SKM-1 (cell line): ENCODE results near the gene ULK3.

Source experiments
- DNase-seq: peaks from one replicate; lab custom pipeline; 2025; ENCODE audit not compliant: unreplicated experiment; lab: John Stamatoyannopoulos, UW

The ULK3 gene

DNA sequence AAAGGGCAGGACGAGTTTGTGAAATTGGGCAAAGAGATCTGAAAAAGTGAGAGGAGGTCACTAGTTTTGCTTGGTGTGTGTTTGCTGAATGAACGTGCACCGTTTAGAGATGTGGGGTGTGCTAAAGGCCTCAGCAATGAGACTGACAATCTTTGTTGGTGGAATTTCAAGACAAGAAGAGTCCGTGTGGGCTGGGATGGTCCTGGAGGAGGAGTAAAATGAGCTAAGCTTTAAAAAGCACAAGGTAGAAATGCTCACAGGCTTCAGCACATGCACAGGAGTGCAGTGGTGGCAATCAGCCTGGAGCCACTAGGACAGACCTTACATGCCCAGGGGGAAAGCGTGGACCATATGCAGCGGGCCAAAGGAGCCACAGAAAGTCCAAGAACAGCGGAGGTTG is 18.0 kb downstream of the ULK3 start:
- DNase-seq = no peak

DNA sequence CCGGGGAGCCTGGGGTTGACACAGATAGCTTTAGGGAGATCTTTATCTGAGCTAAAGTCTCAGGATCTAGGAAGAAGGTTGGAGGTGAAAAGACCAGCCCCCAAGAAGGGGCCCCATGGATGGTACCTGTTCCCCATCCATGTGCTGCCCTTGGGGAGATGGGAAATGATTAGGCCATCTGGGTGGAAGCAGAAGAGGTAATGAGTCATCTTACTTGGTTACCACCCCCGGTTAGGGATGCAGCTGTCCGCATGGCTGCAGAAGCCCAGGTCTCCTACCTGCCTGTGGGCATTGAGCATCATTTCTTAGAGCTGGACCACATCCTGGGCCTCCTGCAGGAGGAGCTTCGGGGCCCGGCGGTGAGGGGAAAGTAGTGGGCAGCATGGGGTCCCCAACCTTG is 19.6 kb downstream of the ULK3 start:
- DNase-seq = no peak

DNA sequence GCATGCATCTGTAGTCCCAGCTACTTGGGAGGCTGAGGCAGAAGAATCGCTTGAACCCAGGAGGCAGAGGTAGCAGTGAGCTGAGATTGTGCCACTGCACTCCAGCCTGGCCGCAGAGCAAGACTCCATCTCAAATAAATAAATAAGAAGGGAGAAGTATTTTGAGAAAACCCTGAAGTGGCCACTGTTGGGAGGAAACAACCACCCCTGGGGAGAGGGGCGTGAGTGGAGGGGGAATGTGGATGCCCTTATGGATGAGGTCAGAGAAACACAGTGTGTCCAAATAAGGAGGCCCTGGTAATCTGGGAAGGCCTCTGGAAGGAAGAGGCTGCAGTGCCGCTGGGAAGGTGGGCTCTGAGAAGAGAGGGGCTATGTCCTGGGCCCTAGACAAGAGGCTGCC is 20.7 kb downstream of the ULK3 start:
- DNase-seq = no peak

DNA sequence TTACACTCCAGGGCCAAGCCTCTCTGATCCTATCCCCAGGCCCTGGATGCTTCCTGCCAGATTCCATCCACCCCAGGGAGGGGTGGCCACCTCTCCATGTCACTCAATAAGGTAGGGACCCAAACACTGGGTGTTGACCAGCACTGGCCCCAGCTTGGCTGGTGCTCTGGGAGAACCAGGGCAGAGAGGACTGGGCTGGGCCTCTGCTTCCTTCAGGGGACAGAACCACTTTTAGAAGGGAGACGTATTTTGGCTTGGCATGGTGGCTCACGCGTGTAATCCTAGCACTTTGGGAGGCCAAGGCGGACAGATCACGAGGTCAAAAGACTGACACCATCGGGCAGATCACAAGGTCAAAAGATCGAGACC is 21.2 kb downstream of the ULK3 start:
- no peak for DNase-seq

DNA sequence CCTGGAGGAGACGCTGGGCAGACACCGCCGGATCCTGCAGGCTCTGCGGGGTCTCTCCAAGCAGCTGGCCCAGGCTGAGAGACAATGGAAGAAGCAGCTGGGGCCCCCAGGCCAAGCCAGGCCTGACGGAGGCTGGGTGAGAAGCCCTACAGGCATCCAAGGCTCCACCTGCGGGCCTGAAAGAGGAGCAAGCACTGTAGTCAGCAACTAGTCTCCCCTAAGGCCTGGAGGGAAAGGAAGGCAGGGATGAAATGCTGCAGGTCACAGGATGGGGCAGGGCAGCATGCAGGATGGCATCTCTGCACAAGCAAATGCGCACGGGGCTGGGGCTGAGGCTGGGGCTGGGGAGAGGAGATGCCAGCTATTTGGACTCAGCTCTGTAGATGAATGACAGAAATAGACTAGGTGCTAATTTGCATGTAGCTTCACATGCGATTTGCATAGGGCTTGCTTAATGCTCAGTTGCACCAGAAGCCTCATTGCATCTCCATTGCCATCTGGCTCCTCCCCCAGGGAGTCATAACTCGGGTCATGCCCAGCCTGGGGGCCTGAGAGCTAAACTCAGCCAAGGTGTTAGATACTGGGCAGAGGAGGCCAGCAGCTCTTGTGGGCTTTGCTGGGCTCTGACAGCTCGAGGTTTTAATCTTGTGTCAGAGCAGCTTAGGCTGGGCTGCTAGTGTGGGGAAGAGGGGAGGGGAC is 21.7 kb downstream of the ULK3 start:
- no peak for DNase-seq

DNA sequence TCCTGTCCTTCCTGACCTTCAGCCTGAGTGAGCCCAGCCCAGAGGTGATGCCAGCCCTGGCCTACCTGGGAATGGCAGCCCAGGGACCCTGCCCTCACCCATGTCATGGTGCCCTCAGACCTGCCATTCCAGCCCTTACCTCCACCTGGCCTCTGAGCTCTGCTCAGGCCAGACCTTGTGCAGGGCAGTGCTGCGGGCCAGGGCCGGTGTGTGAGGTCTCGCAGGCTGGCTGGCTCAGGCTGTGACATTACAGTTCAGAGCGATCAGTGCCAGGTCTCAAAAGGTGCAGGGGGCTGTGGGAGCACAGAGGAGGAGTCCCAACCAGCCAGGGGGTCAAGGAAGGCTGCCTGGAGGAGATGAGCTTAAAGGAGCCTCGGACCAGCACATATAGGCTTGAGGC is 22.9 kb downstream of the ULK3 start:
- no peak for DNase-seq

DNA sequence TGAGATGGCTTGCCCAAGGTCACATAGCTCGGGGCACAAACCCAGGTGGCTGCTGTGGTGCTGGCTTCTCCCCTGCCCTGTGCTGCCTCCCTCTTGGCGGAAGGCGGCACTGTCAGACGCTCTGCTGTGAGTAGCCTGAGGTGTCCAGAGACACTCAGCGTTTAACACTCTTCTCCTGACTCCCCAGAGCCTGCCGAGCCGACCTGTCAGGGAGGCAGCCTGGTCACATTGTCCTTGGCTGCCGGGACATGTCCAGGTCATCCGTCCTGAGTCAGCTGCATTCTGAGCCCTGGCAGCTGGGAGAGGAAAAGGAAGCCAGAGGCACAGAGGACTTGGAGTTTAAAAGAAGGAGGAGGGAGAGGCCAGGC is 25.6 kb downstream of the ULK3 start:
- no peak for DNase-seq

DNA sequence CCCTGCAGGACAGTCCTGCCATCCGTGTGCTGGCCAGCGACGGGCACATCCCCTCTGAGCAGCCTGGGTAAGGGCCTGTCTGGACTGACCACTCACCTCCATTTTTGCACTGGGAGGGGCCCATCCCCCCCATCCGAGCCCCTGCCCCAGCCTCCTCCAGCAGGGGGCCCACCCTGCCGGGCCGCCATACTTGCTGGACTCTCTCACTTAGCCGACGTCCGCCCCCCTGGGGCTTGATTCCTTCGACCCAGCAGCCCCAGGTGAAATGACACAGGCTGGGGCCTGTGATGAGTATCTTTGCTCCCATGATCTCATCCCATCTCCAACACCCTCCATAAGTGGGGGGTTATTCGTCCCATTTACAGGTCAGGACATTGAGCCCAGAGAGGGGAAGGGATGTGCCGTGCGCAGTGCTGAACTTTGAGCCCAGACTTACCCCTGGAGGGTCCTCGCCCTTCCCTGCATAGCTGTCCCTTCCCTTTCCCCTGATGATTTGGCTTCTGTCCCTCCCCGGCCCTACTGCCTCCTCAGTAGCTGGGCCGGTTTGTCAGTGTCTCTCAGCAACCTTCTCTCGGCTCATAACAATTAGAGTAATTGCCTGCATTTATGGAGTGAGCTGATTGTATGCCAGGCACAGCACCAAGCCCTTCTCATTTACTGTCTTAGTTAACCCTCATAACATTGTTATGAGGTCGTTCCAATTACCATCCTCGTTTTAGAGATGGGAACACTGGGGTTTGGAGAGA is 26.2 kb downstream of the ULK3 start:
- DNase-seq = no peak

DNA sequence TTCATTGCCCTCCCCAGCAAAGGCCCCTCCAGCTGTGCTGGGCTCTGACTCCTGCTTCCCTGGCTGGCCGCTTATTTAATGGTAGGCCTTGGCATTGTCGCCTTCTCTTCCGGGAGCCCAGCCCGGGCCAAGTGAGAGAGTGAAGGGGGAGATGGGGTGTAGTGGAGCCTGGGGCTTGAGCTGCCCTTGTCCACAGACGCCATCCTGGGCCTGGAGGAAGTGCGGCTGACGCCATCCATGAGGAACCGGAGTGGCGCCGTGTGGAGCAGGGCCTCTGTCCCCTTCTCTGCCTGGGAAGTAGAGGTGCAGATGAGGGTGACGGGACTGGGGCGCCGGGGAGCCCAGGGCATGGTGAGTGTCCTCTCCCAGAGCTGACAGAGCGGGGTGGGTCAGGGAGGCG is 27.0 kb downstream of the ULK3 start:
- no peak for DNase-seq

DNA sequence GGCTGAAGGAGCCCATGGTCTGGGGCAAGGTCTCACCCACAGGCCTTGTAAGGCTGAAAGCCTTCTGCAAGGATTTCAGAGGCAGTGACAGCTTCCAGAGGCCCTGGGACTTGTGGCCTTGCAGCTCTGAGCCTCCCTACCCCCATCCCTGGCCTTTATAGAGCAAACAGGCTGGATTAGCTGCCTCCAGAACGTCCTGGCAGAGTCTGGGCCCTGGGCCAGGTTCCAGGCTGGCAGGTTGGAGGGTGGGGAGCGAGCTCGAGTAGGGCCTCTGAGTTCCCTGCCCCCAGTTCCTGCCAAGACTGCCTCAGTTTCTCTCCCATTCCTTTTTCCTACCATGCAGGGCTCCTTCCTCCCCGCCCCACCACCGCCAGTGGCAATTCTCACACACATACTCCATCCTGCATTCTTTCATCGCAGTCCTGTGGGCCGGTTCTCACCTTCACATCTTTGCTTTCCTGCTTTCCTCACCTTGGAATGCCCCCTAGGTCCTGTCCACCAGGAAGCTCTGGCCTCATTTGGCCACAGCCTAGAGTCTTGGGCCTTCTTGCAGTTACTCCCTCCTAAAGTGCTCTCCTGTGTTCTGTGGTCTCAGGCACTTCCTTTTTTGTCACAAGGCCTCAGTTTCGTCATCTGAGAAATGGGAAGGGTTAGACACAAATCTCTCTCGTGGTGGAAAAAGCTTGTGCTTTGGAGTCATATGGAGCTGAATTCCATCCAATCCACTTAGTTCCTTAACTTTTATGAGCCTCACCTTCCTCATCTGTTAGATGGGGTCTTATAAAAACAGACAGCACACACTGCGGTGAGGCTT is 27.6 kb downstream of the ULK3 start:
- DNase-seq = no peak

DNA sequence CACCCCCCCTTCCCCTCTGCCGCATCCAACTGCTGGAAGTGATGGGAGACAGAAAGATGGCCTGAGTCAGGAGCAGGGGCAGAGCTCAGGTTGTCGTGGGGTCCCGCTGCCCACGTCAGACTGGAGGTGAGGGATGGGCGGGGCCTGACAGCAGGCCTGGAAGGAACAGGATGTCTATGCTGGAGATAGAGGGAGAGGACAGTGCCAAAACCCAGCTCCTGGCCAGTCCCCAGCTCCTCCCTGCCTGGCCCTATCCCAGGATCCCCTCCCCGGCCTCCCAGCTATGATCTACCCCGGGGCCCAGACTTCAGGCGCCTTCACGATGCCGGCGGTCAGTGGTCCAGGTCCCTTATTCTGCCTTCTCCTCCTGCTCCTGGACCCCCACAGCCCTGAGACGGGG is 30.4 kb downstream of the ULK3 start, which contains the start of gene LMAN1L:
Gene LMAN1L (plus strand): TSS at position 303 of the 400 bp plus-strand sequence. CDS start 20 bp downstream, at position 323.
- no peak for DNase-seq

DNA sequence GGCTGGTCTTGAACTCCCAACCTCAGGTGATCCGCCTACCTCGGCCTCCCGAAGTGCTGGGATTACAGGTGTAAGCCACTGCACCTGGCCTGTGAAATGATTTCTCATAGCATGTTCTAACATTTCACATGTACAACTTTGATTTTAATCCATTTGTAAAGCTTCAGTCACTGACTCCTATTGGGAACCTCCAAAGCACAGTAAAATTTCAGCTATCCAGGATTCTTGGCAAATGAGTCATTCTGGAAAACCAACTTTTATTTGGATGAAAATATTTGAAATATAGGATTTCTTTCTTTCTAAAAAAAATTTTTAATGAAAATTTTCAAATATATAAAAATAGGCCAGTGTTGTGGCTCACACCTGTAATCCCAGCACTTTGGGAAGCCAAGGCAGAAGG is 33.0 kb downstream of the ULK3 start:
- DNase-seq = no peak

DNA sequence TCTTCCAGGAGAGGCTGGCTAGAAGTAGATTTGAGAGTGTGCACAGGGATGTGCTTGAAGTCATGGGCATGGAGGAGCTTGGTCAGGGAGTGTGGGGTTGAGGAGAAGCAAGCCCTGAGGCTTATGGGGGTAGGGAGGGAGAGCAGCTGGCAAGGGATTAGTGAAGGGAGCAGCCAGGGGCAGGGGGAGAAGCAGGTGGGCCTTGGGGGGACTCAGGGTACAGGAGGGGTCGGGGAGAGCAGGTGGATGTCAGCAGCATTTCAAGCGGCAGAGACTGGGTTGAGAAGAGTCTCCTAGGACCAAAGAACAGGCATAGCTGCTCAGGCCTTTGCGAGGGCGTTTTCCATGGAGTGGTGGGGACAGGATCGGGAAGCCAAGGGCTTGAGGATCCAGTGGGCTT is 33.7 kb downstream of the ULK3 start:
- no peak for DNase-seq

DNA sequence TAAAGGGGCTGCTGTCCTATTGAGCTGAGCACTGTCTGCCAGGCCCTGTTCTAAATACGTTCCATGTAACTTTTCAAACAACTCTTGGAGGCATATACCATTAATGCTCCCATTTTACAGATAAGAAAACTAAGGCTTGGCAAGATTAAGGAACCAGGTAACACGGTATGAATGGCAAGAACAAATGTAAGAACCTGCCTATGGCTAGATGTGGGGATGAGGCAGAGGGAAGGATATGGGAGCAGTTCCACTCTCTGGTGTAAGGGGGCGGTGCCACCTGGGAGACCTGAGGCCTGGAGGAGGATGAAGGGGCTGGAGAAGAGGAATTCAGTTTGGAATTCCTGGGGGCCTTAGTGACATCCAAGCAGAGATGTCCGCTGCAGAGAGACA is 34.1 kb downstream of the ULK3 start:
- DNase-seq = no peak

DNA sequence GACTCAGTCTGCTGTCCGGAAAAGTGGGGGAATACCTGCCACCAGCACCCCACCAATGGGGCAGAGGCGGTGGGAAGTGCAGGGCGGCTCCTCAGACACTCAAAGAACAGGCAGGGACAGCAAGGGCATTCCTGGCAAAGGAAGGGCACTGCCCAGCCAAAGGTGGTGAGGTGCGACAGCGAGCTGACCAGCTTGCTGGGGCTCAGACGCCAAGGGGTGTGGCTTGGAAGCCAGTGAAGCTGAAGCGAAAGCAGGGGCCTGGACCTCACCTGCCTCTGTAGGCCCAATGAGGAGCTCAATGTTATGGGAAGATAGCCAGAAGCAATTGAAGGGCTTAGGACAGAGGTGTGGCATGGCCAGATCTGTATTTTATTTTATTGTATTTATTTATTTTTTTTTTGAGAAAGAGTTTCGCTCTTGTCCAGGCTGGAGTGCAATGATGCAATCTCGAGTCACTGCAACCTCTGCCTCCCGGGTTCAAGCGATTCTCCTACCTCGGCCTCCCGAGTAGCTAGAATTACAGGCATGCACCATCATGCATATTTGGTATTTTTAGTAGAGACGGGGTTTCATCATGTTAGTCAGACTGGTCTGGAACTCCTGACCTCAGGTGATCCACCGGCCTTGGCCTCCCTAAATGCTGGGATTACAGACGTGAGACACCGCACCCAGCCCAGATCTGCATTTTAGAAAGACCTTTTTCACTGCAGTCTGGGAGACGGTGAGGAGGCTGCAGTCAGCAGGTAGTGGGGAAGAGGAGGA is 34.7 kb downstream of the ULK3 start:
- no peak for DNase-seq

DNA sequence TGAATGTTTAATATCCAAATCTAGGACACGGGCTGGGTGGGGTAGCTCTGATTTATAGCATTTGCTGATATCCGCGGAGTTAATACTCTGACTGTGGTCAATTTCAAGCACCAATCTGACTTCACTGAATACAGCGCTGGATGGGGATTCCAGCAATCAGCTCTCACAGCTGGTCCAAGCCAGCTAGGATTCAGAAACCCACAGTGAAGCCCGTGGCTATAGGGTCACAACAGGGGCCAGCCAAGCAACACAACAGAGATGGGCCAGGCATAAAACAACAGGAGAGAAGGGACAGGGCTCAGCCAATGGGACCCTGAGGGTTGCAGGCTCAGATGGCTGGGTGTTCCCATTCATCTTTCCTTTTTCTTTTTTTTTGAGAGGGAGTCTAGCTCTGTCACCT is 35.7 kb downstream of the ULK3 start:
- no peak for DNase-seq

DNA sequence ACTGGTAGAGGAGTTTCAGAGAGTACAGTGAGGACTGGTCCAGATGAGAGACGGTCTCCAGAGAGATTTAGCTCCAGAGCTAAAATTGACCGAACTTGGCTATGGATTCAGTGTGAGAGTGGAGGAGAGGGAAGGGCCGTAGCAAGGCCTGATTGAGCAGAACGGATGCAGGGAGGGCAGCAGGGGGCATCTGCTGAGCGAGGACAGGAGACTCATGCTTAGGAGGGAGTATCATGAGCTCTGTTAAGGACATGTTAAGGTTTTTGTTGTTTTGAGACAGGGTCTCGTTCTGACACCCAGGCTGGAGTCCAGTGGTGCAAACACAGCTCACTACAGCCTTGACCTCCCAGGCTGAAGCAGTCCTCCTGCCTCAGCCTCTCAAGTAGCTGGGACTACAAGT is 38.0 kb downstream of the ULK3 start:
- no peak for DNase-seq

DNA sequence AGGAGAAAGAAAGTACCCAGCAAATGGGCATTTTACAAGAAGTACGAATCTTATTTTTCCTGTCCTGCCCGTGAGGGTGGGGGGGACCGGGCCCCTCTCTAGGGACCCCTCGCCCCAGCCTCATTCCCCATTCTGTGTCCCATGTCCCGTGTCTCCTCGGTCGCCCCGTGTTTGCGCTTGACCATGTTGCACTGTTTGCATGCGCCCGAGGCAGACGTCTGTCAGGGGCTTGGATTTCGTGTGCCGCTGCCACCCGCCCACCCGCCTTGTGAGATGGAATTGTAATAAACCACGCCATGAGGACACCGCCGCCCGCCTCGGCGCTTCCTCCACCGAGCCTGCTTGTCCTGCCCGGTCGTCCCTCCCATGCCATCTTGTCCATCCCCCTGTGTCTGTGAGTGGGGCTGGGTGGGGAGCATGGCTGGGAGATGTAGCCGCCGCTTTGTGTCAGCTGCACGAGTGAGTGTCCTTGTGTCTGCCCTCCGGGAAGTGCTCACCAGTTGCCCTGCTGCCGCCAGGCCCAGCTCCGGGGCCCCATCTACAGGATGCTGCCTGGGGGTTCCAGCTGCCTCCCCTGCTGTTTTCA is 40.0 kb downstream of the ULK3 start:
- DNase-seq = no peak

DNA sequence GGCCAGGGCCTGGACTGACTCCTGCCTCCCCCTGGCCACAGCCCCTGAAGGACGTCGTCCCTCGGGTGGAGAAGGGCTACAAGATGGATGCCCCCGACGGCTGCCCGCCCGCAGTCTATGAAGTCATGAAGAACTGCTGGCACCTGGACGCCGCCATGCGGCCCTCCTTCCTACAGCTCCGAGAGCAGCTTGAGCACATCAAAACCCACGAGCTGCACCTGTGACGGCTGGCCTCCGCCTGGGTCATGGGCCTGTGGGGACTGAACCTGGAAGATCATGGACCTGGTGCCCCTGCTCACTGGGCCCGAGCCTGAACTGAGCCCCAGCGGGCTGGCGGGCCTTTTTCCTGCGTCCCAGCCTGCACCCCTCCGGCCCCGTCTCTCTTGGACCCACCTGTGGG is 40.7 kb downstream of the ULK3 start:
- no peak for DNase-seq

DNA sequence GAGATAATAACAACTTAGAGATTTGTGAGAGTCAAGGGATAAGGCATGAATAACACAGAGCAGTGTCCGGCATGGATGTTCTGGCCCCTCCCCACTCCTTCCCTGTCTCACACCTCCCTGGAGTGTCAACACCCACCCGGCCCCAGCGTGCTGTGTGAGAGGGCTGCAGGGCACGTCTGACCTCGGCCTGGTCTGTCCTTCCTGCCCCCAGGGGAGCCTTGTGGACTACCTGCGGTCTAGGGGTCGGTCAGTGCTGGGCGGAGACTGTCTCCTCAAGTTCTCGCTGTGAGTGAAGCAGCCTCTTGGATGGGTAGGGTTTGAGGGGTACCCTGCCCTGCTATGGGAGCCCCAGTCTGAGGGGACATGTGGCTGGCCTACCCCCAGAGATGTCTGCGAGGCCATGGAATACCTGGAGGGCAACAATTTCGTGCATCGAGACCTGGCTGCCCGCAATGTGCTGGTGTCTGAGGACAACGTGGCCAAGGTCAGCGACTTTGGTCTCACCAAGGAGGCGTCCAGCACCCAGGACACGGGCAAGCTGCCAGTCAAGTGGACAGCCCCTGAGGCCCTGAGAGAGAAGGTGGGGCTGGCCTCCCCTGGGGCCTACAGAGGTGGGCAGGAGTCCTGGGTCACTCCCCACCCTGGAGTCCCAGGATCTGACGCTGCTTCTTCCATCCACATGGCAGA is 41.5 kb downstream of the ULK3 start:
- DNase-seq = no peak
